ENCODE results near the gene CTNNB1. TPM values are rescaled to one million over a fixed set of nuclear protein-coding genes. Genes with fewer than 3 reads are reported as not detected.

Gene CTNNB1
- total and polyA plus RNA-seq, 2 of the 4 experiments (the other 2 are of a cell fraction) = 364 to 1,677 TPM

- no peak for TF ChIP-seq FOS (IDR thresholded peaks at IDR 0.05; ENCODE audit: low read depth, low read length)
- TF ChIP-seq POLR2A (IDR thresholded peaks at IDR 0.05; ENCODE audit: low read depth, low read length) = no peak
Observed at GRCh38 chr3:41234823-41235721, 35.8 kb downstream of the CTNNB1 start (continued).

GRCh38 chr3:41236228-41236627 lies 36.9 kb downstream of the CTNNB1 start:
- H3K4me2 ChIP-seq (ENCODE audit: low read depth, low read length) = no peak overlapping the region
- no peaks in the 10 kb centered on the region for H3K27me3 ChIP-seq (ENCODE audit: control insufficient read depth, insufficient read depth, low read length)
- BruUV-seq (replicated peaks) = no TSS peak
- H2BK20ac ChIP-seq (ENCODE audit: low read depth, low read length) = no peak overlapping the region
- peaks cover 3% of the 10 kb centered on the region; the same call in 1 of the 2 replicates for H3K9me1 ChIP-seq (ENCODE audit: insufficient read depth, low read length)
- peaks cover 4% of the 10 kb centered on the region; the same call in 1 of the 2 replicates for H4K20me1 ChIP-seq (ENCODE audit: insufficient read depth, low read length)
- no peak for ATAC-seq (ENCODE audit: low read depth)
- H3K36me3 ChIP-seq (ENCODE audit: control insufficient read depth, insufficient read depth, low read length) = peaks cover 56% of the 10 kb centered on the region
- no peak overlapping the region for H4K5ac ChIP-seq (ENCODE audit: low read depth, low read length)
- H3K18ac ChIP-seq (ENCODE audit: low read depth, low read length) = no peak overlapping the region
- H3K9ac ChIP-seq (ENCODE audit: low read depth, low read length) = no peak overlapping the region
- H2BK120ac ChIP-seq (ENCODE audit: low read depth, low read length) = no peak overlapping the region
- H4K91ac ChIP-seq (ENCODE audit: insufficient read depth, low read depth, low read length) = no peak overlapping the region
- no peak overlapping the region for H4K8ac ChIP-seq (ENCODE audit: low read depth in 2 of 2, low read length in 2 of 2)
- no peak for DNase-seq
- H3K4ac ChIP-seq (ENCODE audit: low read depth, low read length) = no peak overlapping the region
- no peak overlapping the region for H3K27ac ChIP-seq (ENCODE audit: insufficient read depth, low read length)
- no peak overlapping the region for H2AK9ac ChIP-seq (replicated peaks; ENCODE audit: low read depth, low read length, poor library complexity)
- dilution Hi-C loops (cut with HindIII; ENCODE audit: low sequenced_read_pairs, unreplicated experiment) = no loop called here
- H2AFZ ChIP-seq (replicated peaks; ENCODE audit: low read length, poor library complexity) = no peak overlapping the region
- peaks cover 24 to 34% of the 10 kb centered on the region in 2 experiments for H3K79me1 ChIP-seq (ENCODE audit: low read depth in 1 of 2, low read length in 2 of 2)
- POLR2A ChIA-PET (ENCODE audit: unreplicated experiment) = no interaction called here
- no peaks in the 10 kb centered on the region for H3K9me3 ChIP-seq (ENCODE audit: control insufficient read depth, insufficient read depth, low read length)
- CTCF ChIA-PET = no interaction called here
- no peak overlapping the region for H3K4me3 ChIP-seq (ENCODE audit: insufficient read depth, low read depth, low read length)
- in situ Hi-C loops (cut with MboI; ENCODE audit: low sequenced_read_pairs) = no loop called here
- H2BK5ac ChIP-seq (ENCODE audit: low read depth, low read length, poor library complexity, severe bottlenecking) = no peak overlapping the region
- H3K56ac ChIP-seq (ENCODE audit: extremely low read depth, insufficient read depth, low read length) = no peak overlapping the region
- H2AK5ac ChIP-seq (ENCODE audit: low read depth, low read length) = no peak overlapping the region
- no peak overlapping the region for H3K14ac ChIP-seq (replicated peaks; ENCODE audit: low read depth, low read length)
- intact Hi-C loops (cut with micrococcal nuclease) = loop anchor here (5.0 kb wide), 1 partner anchor 481 kb away; no protein-coding TSS in a partner anchor
- no peak overlapping the region for H3K23ac ChIP-seq (ENCODE audit: low read depth, low read length)
- H2BK15ac ChIP-seq (ENCODE audit: low read depth, low read length) = no peak overlapping the region
- WGBS, 2 experiments (ENCODE audit: extremely low coverage in 2 of 2, insufficient read length in 1 of 2) = no CpG with 5 or more reads among the region's 2 CpGs
- no peaks in the 10 kb centered on the region for H3K4me1 ChIP-seq (ENCODE audit: control insufficient read depth, insufficient read depth, low read length)
- TF ChIP-seq, protein P1, sequence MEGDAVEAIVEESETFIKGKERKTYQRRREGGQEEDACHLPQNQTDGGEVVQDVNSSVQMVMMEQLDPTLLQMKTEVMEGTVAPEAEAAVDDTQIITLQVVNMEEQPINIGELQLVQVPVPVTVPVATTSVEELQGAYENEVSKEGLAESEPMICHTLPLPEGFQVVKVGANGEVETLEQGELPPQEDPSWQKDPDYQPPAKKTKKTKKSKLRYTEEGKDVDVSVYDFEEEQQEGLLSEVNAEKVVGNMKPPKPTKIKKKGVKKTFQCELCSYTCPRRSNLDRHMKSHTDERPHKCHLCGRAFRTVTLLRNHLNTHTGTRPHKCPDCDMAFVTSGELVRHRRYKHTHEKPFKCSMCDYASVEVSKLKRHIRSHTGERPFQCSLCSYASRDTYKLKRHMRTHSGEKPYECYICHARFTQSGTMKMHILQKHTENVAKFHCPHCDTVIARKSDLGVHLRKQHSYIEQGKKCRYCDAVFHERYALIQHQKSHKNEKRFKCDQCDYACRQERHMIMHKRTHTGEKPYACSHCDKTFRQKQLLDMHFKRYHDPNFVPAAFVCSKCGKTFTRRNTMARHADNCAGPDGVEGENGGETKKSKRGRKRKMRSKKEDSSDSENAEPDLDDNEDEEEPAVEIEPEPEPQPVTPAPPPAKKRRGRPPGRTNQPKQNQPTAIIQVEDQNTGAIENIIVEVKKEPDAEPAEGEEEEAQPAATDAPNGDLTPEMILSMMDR (conservative IDR thresholded peaks at IDR 0.05; ENCODE audit: low read depth, low read length) = no peak
- TF ChIP-seq CHD1 (IDR thresholded peaks at IDR 0.05; ENCODE audit: low read depth, low read length) (no peak), BHLHE40 (IDR thresholded peaks at IDR 0.05; ENCODE audit: low read depth, low read length) (no peak), FOS (IDR thresholded peaks at IDR 0.05; ENCODE audit: low read depth, low read length) (no peak), RCOR1 (IDR thresholded peaks at IDR 0.05; ENCODE audit: insufficient replicate concordance, low read length) (no peak), MAFK (IDR thresholded peaks at IDR 0.05; ENCODE audit: low read depth, low read length) (no peak), POLR2A (IDR thresholded peaks at IDR 0.05; ENCODE audit: low read depth, low read length) (no peak), CEBPB (IDR thresholded peaks at IDR 0.05; ENCODE audit: low read depth, low read length) (no peak), MXI1 (IDR thresholded peaks at IDR 0.05; ENCODE audit: borderline replicate concordance, low read depth, low read length) (no peak), RFX5 (IDR thresholded peaks at IDR 0.05; ENCODE audit: low read depth, low read length) (no peak), RAD21 (IDR thresholded peaks at IDR 0.05; ENCODE audit: low read length) (no peak), SMC3 (IDR thresholded peaks at IDR 0.05; ENCODE audit: low read depth, low read length) (no peak), ELK1 (IDR thresholded peaks at IDR 0.05; ENCODE audit: borderline replicate concordance, low read depth, low read length) (no peak), MAZ (IDR thresholded peaks at IDR 0.05; ENCODE audit: borderline replicate concordance, low read depth, low read length) (no peak)
